ENCODE results near the gene GNA12. TPM values are rescaled to one million over a fixed set of nuclear protein-coding genes. Genes with fewer than 3 reads are reported as not detected.

GNA12 gene
- total RNA-seq, 1 donor = 27.1 TPM

DNA sequence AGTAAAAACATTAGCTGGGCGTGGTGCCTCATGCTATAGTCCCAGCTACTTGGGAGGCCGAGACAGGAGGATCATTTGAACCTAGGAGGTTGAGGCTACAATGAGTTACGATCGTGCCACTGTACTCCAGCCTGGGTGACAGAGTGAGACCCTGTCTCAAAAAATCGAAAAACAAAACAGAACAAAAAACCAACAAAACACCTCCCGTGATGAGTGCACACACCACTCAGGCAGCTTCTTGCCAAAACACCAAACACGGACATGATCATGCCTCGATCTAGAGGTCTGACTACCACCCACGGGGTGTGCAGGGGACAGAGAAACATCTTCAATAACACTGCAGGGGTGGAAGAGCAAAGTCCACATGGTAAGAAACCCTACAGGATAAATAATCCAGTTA, 111.7 kb downstream of the GNA12 start:
- Histone ChIP-seq H2AFZ (ENCODE audit: low read length) (no peak overlapping the region), H3K4me2 (ENCODE audit: insufficient read depth, low read length) (no peak overlapping the region), H4K20me1 (ENCODE audit: insufficient read depth, low read length) (peaks cover 1% of the 10 kb centered on the region), H3K27me3 (ENCODE audit: insufficient read depth, low read length) (no peaks in the 10 kb centered on the region), H3K27ac (ENCODE audit: low read depth, low read length) (no peak overlapping the region), H3K79me2 (ENCODE audit: insufficient read depth, low read length) (peaks cover 58% of the 10 kb centered on the region), H3K9me3 (ENCODE audit: low read depth, low read length) (no peaks in the 10 kb centered on the region), H3K36me3 (ENCODE audit: insufficient read depth, low read length) (peaks cover 19% of the 10 kb centered on the region), H3K4me3 (ENCODE audit: insufficient read depth, low read length) (no peak overlapping the region), H3K4me1 (ENCODE audit: insufficient read depth, low read length) (peaks cover 10% of the 10 kb centered on the region)
- TF ChIP-seq, protein P1, sequence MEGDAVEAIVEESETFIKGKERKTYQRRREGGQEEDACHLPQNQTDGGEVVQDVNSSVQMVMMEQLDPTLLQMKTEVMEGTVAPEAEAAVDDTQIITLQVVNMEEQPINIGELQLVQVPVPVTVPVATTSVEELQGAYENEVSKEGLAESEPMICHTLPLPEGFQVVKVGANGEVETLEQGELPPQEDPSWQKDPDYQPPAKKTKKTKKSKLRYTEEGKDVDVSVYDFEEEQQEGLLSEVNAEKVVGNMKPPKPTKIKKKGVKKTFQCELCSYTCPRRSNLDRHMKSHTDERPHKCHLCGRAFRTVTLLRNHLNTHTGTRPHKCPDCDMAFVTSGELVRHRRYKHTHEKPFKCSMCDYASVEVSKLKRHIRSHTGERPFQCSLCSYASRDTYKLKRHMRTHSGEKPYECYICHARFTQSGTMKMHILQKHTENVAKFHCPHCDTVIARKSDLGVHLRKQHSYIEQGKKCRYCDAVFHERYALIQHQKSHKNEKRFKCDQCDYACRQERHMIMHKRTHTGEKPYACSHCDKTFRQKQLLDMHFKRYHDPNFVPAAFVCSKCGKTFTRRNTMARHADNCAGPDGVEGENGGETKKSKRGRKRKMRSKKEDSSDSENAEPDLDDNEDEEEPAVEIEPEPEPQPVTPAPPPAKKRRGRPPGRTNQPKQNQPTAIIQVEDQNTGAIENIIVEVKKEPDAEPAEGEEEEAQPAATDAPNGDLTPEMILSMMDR (IDR thresholded peaks at IDR 0.05; ENCODE audit: extremely low read depth, low read depth, low read length) = no peak
- peak; percentile 42 for DNase-seq (ENCODE audit: insufficient read length, low spot score, missing footprints)

DNA sequence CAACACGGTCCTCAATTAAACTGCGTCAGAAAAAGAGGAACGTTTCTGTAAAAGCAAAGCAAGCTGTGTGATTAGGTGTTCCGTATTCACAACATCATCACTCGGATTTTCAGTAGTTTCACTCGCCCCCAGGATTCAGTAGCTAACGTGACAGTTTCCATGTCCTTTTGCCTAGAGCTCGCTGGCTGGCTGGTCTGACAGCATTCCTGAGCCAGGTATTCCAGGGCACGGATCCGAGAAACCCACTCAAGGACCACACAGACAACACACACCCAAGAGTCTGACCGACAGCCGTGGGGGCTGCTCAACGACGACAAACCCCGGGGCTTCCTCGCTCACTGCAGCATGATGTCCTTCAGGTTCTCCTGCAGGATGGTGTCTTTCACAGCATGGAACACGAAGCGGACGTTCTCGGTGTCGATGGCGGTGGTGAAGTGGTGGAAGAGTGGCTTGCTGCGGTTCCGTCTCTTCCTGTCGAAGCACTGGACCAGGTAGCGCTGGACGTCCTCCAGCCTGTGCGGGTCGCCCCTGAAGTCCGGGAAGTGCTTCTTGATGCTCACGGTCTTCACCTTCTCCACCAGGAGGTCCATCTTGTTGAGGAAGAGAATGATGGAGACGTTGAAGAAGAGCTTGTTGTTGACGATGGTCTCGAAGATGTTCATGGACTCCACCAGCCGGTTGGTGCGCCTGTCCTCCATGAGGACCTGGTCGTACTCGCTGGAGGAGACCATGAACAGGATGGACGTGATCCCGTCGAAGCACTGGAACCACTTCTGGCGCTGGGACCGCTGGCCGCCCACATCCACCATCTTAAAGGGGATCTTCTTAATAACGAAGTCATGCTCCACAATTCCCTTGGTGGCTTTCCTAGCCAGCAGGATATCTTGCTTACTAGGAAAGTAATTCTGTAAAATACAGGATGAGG, 113.0 kb downstream of the GNA12 start:
- Histone ChIP-seq H3K4me3 (ENCODE audit: insufficient read depth, low read length) (no peak overlapping the region), H4K20me1 (ENCODE audit: insufficient read depth, low read length) (peaks cover 2% of the 10 kb centered on the region), H3K27me3 (ENCODE audit: insufficient read depth, low read length) (no peaks in the 10 kb centered on the region), H2AFZ (ENCODE audit: low read length) (no peak overlapping the region), H3K9me3 (ENCODE audit: low read depth, low read length) (no peaks in the 10 kb centered on the region), H3K27ac (ENCODE audit: low read depth, low read length) (no peak overlapping the region), H3K36me3 (ENCODE audit: insufficient read depth, low read length) (peaks cover 24% of the 10 kb centered on the region), H3K79me2 (ENCODE audit: insufficient read depth, low read length) (peaks cover 51% of the 10 kb centered on the region), H3K4me2 (ENCODE audit: insufficient read depth, low read length) (no peak overlapping the region), H3K4me1 (ENCODE audit: insufficient read depth, low read length) (peaks cover 10% of the 10 kb centered on the region)
- peak; percentile 32 for DNase-seq (ENCODE audit: insufficient read length, low spot score, missing footprints)
- TF ChIP-seq, protein P1 (IDR thresholded peaks at IDR 0.05; ENCODE audit: extremely low read depth, low read depth, low read length) = no peak

DNA sequence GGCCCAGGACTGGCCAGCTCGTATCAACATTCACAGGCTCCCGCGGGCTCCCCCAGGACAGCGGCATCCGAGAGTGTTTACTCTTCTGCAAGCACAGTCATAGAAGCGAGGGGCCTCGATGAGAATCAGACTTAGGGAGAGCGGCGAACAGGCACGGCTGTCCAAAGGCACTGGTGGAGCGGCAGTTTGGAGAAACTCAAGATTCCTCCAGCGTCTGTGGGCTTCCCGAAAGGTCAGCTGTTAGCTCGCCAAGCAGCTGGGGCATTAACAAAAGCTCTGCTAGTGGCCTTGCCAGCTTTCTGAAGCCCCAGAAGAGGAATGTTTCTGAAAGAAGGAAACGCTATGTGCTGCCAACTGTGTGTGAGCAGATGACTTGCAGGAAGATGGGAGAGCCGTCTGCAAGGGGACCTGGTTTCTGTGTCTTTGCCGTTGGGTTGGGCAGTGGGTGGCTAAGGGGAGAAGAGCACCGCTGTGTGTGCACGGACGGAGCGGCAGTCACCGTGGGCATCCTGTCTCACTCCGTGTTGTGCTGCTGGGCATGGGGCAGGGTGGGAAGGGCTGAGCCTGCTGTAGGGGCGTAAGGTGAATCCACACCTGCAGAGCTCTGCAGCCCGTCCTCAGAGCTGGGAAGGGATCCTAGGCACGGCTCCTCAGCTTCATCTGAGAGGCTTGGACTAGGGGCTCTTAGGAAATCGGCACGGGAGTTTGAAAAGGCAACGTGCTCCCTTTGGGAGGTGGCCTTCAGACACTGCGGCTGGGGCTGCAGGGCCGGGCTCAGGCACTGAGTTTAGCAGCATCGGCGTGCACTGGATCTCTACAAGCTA, 114.0 kb downstream of the GNA12 start:
- DNase-seq (ENCODE audit: insufficient read length, low spot score, missing footprints) = no peak
- Histone ChIP-seq H3K4me3 (ENCODE audit: insufficient read depth, low read length) (no peak overlapping the region), H3K79me2 (ENCODE audit: insufficient read depth, low read length) (peaks cover 42% of the 10 kb centered on the region), H2AFZ (ENCODE audit: low read length) (no peak overlapping the region), H4K20me1 (ENCODE audit: insufficient read depth, low read length) (peaks cover 2% of the 10 kb centered on the region), H3K27me3 (ENCODE audit: insufficient read depth, low read length) (no peaks in the 10 kb centered on the region), H3K36me3 (ENCODE audit: insufficient read depth, low read length) (peaks cover 26% of the 10 kb centered on the region), H3K4me2 (ENCODE audit: insufficient read depth, low read length) (no peak overlapping the region), H3K9me3 (ENCODE audit: low read depth, low read length) (no peaks in the 10 kb centered on the region), H3K4me1 (ENCODE audit: insufficient read depth, low read length) (peaks cover 10% of the 10 kb centered on the region), H3K27ac (ENCODE audit: low read depth, low read length) (no peak overlapping the region)
- TF ChIP-seq, protein P1 (IDR thresholded peaks at IDR 0.05; ENCODE audit: extremely low read depth, low read depth, low read length) = no peak

Data from osteoblast (primary cell).